ENCODE data around the gene TENM4. TPM values are rescaled to one million over a fixed set of nuclear protein-coding genes. Genes with fewer than 3 reads are reported as not detected.
A peak's percentile ranks its signal among the peaks of the same experiment; 100 is the strongest.

The TENM4 gene
- total RNA-seq, 1 donor from 2014 or later, result 306 TPM

GRCh38 chr11:79419120-79419519, 21.7 kb downstream of the TENM4 start:
- peak; percentile 97 for DNase-seq (ENCODE audit: low read depth)

- no peak for DNase-seq (ENCODE audit: low read depth)
Observed at GRCh38 chr11:79418241-79418640, 22.6 kb downstream of the TENM4 start.

DNA sequence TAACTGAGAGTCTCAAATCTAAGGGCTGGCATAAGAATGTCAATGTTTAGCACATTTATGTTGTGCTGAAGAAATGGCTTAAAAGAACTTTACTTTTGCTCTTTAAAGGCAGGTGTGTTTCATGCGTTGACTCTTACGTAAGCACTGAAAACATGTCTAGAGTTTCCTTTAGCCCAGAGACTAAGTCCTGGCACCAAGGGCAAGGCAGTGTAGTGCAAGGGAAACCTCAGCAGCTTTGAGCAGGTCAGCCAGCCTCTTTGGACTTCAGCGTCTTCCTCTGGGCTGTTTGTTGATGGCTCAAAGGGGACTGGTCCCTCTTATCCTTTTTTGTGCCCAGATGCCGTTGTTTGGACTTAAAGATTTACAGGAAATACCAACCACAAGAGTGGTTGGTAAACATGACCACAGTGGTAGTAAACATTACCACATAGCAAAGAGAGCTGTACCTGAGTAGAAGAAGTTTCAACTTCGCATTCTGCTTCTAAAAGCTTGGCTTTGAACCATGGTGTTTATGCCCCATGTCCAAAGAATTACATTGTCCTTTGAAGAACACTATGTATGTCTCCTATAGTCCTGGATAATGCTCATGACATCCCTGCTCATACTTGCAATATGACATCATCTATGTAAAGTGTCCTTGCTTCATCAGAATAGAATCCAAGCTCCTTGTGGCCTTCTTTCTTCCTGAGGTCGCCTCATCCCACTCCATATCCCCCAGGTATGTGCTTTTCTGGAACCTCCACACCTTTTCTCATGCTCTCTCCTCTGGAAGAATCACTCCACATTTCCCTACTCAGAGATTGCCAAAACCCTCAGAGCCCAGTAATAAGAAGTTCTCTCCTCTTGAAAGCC, 23.5 kb downstream of the TENM4 start:
- no peak for DNase-seq (ENCODE audit: low read depth)

- DNase-seq (ENCODE audit: low read depth), result no peak
Observed at GRCh38 chr11:79415912-79416311, 24.9 kb downstream of the TENM4 start.

GRCh38 chr11:79415411-79415810, 25.4 kb downstream of the TENM4 start:
- DNase-seq (ENCODE audit: low read depth), result no peak

DNA sequence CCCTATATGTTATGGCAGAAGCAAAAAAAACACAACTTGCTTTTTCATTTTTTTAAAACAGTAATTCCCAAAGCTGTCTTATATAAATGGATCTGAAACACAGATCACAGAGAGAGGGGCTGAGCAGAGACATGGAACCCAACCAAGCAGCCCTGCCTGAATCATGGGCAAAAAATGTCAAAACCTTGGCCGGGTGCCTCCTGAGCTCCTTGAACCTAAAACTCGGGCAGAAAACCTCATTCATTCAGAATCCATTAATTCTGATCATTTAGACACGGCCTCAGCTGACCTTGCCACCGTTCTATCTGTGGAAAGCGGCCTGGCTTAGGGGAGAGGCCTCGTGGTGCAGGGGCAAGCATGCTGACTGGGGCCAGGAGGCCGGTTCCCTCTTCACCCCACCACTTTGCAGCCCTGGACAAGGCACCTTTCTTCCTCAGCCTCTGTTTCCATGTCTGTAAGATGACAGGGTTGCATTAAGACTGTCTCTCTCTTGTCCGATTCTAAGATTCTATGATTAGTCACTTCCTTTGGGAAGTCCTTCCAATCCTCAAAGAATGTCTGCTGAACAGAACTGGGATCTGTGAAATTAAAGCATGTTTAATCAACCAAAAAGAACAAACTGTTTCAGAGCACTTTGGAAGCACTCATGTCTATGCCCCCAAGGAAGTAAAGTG, 26.0 kb downstream of the TENM4 start:
- DNase-seq (ENCODE audit: low read depth), result peak; percentile 94

DNA sequence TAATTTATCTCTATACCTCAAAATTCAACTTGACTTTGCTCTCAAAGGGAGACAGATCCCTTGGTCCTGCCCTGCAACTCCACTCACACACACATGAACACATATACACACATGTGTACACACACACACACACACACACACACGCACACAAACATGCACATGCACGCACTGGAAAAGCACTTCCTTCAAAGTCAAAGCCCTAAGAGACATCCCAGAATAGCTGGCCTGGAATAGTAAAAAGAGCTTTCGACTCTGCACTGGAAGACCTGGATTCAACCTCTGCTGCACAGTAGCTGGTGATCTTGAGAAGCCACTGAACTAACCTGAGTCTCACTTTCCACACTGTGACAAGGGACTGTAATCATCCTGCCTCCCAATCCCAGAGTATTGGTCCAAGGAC, 26.8 kb downstream of the TENM4 start:
- no peak for DNase-seq (ENCODE audit: low read depth)

DNA sequence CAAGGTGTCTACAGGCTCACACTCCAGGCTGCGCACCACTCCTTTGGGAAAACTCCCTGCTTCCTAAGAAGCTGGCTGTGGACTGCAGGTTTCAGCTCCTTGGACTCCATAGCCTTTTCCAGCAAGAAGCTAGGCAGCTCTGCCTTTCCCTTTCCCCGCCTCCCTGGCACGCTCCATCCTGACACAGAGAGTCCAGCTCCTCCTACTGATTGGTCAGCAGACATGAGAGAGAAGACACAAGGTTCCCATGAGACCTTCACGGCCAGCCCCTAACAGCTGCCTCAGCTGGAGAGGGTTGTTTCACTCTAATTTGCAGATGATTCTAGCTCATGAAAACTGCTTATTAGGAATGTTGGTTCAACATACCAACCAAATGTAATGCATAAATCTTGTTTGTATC, 27.6 kb downstream of the TENM4 start:
- DNase-seq (ENCODE audit: low read depth), result peak; percentile 80

DNA sequence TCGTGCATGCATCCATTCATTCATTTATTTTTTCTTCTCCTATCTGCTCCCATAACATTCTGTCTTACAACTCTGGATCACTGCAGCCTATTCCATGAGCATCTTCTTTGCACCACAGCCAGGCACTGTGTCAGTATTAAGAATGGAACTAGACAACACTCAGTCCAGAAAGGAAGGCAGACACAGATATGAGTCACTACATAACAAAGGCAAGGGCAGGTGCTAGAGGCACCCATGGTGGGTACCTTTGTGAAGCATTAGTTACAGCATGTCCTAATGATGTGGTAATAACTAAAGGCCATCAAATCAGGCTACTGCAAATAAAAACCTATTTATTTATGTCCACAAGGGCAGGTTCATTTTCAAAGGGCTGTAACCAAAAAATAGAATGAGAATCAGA, 28.1 kb downstream of the TENM4 start:
- peak; percentile 83 for DNase-seq (ENCODE audit: low read depth)

DNA sequence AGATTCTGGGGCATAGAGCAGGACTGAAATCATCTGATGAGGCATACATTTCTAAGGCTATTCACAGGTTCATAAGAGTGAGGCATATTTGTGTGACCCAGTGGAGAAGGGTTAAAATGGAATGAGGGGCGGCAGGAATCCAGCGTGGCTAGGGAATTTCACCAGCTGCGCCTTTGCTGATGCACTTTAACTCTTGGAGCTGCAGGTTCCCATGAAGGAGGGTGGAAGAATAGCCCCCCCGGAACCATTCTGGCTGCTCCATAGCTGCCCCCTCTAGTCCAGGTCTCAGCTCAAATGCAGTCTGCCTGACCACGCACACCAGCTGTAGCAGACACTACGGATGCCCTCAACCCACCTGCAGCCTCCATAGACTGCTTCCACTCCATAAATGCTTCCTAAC, 31.5 kb downstream of the TENM4 start:
- DNase-seq (ENCODE audit: low read depth), result no peak

DNA sequence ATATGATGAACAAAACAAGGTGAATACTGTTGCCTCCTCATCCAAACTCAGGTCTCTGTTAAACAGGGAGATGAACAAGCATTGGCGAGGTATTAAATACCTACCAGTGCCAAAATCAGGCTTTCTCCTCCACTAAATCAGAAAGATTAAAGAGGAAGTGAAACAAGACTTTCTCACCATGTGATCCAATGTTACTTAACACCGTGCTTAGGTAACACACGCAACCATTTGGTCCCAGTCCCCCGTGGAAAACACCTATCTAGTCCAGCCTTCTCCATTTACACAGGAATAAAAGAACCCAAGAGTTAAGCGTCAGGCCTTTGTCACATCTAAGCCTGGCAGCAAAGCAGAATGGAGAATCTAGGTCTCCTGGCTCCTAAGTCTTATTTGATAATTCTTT, 34.5 kb downstream of the TENM4 start:
- DNase-seq (ENCODE audit: low read depth), result no peak

- no peak for DNase-seq (ENCODE audit: low read depth)
Observed at GRCh38 chr11:79404806-79405205, 36.0 kb downstream of the TENM4 start.

- peak; percentile 77 for DNase-seq (ENCODE audit: low read depth)
Observed at GRCh38 chr11:79404325-79404724, 36.5 kb downstream of the TENM4 start.

GRCh38 chr11:79403839-79404238, 37.0 kb downstream of the TENM4 start:
- peak; percentile 22 for DNase-seq (ENCODE audit: low read depth)

GRCh38 chr11:79402912-79403311, 37.9 kb downstream of the TENM4 start:
- DNase-seq (ENCODE audit: low read depth), result no peak

DNA sequence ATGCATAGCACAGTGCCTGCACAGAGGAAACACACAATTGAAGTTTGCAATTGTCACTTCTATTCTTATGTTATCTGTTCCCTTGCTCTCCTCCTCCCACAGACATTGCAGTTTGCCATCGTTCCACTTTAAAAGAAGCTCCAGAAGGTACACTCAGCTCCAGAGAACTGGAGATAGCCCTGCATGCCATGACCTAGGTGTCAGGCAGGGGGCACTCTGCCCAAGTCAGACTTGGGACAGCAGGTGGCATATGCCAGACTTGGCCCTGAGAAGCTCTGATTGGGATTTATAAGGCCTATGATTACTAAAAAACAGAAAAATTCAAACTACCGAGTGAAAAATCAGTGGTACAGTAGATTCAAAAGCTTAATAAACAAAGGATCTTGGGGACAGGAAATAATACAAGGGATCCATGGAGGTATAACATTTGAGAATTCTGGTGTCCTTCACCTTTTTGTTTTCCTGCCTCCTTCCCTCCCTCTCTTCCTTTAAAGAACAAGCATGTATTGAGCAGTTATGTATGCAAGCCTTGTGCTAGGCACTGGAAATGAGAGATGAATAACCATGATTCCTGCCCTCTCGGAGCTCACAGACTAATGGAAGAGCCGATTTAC, 40.0 kb downstream of the TENM4 start:
- peak; percentile 50 for DNase-seq (ENCODE audit: low read depth)

GRCh38 chr11:79400206-79400605, 40.6 kb downstream of the TENM4 start:
- no peak for DNase-seq (ENCODE audit: low read depth)

GRCh38 chr11:79397252-79397651, 43.6 kb downstream of the TENM4 start:
- DNase-seq (ENCODE audit: low read depth), result no peak

- DNase-seq (ENCODE audit: low read depth), result no peak
Observed at GRCh38 chr11:79396674-79397073, 44.2 kb downstream of the TENM4 start.

- no peak for DNase-seq (ENCODE audit: low read depth)
Observed at GRCh38 chr11:79396001-79396400, 44.8 kb downstream of the TENM4 start.

DNA sequence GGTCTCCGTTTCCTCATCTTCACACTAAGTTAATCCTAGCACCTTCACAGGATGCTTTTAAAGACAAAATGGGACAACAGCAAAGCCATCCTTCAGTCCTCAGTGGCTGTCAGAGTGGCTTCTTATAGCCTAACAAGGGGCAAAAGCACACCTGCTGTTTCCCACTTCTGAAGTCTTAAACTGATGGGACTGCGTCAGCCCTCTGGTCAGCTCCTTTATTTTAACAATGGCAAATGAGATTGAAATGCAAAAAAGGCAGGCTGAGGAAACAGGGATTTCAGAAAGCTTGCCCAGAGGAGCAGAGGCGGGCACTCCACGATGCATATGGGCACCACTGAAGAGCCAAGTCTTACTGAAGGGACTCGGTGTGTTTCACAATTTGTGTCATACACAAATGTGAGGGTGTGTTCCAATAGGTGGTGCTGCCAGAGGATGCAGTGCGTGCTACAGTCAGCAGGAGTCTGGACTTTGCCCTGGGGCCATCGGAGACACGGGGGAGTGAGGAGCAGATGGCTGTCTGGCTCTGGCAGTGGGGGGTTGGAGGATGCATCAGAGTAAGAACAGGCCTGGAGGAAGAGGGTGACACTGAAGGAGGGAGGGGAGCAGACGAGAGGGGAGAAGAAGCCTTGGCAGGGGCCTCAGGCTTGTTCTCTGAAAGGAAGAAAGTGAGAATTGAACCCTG, 47.3 kb downstream of the TENM4 start:
- peak; percentile 34 for DNase-seq (ENCODE audit: low read depth)

- DNase-seq (ENCODE audit: low read depth), result no peak
Observed at GRCh38 chr11:79392161-79392560, 48.7 kb downstream of the TENM4 start.
